Measurements from ENCODE around the gene BRAF.

GRCh38 chr7:140961117-140961516 lies 36.4 kb upstream of the BRAF start:
- TF ChIP-seq EZH2phosphoT487 (IDR thresholded peaks at IDR 0.05; ENCODE audit: low read length) (no peak), CTCF (IDR thresholded peaks at IDR 0.05; ENCODE audit: low read length) (no peak), EZH2 (optimal IDR thresholded peaks at IDR 0.05; ENCODE audit: low read depth, low read length) (no peak)

Data from MM.1S (cell line).